SH-SY5Y (cell line): ENCODE results near the gene CORO2B.

Source experiments
- GATA2 ChIP-seq: IDR thresholded peaks from 2 replicates; pipeline ENCODE4 v1.6.1; 2011; ENCODE audit warnings: mild to moderate bottlenecking, low read depth, low read length
- GATA3 ChIP-seq: IDR thresholded peaks from 2 replicates; pipeline ENCODE4 v1.6.1; 2011; ENCODE audit warnings: low read depth, mild to moderate bottlenecking, low read length, moderate library complexity

Gene CORO2B

GRCh38 chr15:68586274-68586961 lies 7.6 kb downstream of the CORO2B start:
- TF ChIP-seq GATA2 (no peak), GATA3 (no peak)

- TF ChIP-seq GATA2 (no peak), GATA3 (no peak)
Measured at GRCh38 chr15:68587769-68588385, 9.1 kb downstream of the CORO2B start.

- TF ChIP-seq GATA2 (no peak), GATA3 (no peak)
Measured at GRCh38 chr15:68589053-68589452, 10.3 kb downstream of the CORO2B start.

GRCh38 chr15:68589783-68590710 lies 11.3 kb downstream of the CORO2B start:
- no peak for TF ChIP-seq GATA3
- TF ChIP-seq GATA2, result no peak

- no peak for TF ChIP-seq GATA2
- no peak for TF ChIP-seq GATA3
Measured at GRCh38 chr15:68590721-68591389, 12.1 kb downstream of the CORO2B start.

DNA sequence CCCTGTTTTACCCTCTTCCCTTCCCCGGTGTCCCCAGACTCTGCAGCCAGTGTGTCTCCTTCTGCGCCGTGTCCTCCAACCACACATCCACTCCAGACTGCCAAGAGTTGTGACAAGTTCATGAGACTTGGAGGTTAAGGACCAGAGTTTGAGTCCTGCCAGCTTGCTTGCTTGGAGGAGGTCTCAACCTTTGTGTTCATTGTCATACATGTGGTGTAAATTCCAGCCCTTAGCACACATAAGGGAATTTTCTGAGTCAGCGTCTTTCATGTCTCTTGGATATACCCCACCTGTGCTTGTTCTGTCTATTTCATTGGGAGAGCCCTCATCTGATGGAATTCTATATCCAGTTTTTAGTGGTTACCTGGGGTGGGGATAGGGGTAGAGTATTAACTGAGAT lies 13.3 kb downstream of the CORO2B start:
- TF ChIP-seq GATA2 (no peak), GATA3 (no peak)

DNA sequence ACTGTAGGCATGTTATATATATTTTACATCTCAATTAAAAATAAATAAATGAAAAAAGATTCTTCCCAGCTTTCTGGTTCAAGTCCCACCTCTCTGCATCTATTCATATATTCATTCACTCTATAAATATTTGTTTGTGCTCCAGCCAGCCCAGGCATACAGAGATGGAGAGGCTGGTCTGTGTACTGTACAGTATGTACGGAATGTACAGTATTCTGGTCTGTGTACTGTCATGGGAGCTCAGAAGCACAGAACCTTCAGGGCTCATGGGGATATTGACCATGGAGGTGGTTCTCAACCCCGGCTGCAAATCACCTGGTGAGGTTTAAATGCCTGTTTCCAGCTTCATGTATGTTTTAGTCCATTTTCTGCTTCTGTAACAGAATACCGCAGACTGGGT lies 13.8 kb downstream of the CORO2B start:
- no peak for TF ChIP-seq GATA3
- TF ChIP-seq GATA2, result no peak

DNA sequence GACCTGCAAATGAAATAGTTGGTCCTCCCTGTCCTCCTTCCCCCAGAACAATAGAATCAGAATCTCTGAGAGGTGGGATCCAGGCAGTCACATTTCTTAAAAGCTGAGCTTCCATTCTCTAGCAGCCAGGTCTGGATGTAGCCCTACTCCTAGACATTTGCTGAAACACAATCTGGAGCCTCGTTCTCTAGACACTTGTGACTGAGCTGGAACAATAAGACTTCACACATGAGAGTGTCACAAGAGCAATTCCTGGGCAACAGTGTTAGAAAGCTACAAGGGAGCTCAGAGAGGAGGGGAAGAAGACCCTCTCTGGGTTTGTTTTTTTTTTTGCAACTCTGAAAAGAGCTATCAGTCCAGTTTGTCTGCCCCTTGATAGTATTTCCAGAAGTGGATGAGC lies 14.5 kb downstream of the CORO2B start:
- TF ChIP-seq GATA2, result no peak
- TF ChIP-seq GATA3, result no peak

- TF ChIP-seq GATA2 (no peak), GATA3 (no peak)
Measured at GRCh38 chr15:68593828-68594532, 15.2 kb downstream of the CORO2B start.

DNA sequence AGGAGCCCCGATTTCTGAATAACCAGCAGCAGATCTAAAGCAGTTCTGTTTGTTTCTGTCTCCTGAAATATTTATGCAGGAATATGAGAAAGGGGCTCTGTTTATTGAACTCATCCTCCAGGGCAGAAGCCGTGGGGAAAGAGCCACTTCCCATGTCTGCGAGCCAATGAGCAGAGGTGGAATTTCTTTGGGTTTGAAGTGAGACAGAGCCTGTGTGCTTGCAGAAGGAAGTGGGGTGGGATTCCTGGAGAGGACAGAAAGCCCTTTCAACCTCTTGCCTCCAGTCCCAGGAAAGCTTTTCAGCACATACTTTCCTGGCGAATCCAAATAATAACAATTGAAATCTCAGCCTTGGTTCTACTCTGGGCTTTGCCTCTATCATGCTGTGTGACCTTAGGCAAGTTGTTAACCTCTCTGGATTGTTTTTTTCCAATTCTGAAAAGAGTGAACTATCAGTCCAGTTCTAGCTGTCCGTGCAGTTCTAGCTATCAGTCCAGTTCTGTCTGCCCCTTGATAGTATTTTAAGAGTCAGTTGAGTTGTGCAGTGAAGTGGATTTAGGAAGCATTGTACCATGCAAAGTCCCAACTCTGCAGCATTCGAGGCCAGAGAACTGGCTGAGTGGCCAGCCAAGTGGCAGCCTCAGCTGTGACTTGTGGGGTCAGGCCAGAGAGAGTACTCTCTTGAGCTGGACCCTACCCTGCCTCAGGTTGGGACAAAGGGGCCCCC lies 15.9 kb downstream of the CORO2B start:
- TF ChIP-seq GATA2 (no peak), GATA3 (no peak)

- TF ChIP-seq GATA3 (no peak), GATA2 (no peak)
Measured at GRCh38 chr15:68595260-68595564, 16.4 kb downstream of the CORO2B start.

DNA sequence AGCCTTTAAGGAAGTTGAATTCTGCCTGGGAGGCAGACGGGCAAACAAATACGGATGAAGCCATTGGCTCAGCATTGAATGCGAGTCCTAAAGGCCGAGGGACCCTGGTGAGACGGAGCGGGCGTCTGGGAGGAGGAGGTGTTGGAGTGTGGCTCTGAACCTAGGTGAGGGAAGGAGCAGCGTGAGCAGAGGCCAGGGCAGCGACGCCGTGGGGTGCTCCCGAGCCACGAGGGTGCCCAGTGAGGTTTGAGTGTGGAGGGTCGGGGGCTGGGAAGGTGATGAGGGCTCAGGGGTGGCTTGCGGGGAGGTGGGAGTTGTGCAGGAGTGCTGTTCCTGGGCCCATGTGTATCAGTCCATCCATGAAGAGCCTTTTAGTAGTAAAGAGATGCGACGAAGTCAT lies 17.0 kb downstream of the CORO2B start:
- TF ChIP-seq GATA2, result no peak
- TF ChIP-seq GATA3, result no peak

- TF ChIP-seq GATA3 (no peak), GATA2 (no peak)
Measured at GRCh38 chr15:68596691-68597090, 17.9 kb downstream of the CORO2B start.
